IPS DF 4.7 (cell line): ENCODE results near the gene HIPK2.

Experiments
- DNase-seq: peaks from one replicate; pipeline ENCODE4 v3.0.0-alpha.2; 2013; ENCODE audit warnings: low spot score; ENCODE audit errors: extremely low read depth

The HIPK2 gene

GRCh38 chr7:139543801-139544603 lies 233.8 kb downstream of the HIPK2 start:
- no peak for DNase-seq

- no peak for DNase-seq
These were observed 235.3 kb downstream of the HIPK2 start for GRCh38 chr7:139542308-139543151.

GRCh38 chr7:139541600-139542307 lies 236.0 kb downstream of the HIPK2 start:
- DNase-seq = no peak

- DNase-seq = no peak
These were observed 237.6 kb downstream of the HIPK2 start for GRCh38 chr7:139540203-139540602.

GRCh38 chr7:139538881-139539635 lies 238.7 kb downstream of the HIPK2 start:
- DNase-seq = no peak

GRCh38 chr7:139536152-139536551 lies 241.6 kb downstream of the HIPK2 start:
- no peak for DNase-seq

GRCh38 chr7:139534966-139535651 lies 242.7 kb downstream of the HIPK2 start:
- DNase-seq = no peak

GRCh38 chr7:139534096-139534495 lies 243.7 kb downstream of the HIPK2 start:
- no peak for DNase-seq

GRCh38 chr7:139532636-139533155 lies 245.1 kb downstream of the HIPK2 start:
- DNase-seq = no peak

- no peak for DNase-seq
These were observed 246.7 kb downstream of the HIPK2 start for GRCh38 chr7:139531094-139531493.

- no peak for DNase-seq
These were observed 250.9 kb downstream of the HIPK2 start for GRCh38 chr7:139526578-139527544.

- no peak for DNase-seq
These were observed 252.0 kb downstream of the HIPK2 start for GRCh38 chr7:139525750-139526149.

GRCh38 chr7:139525239-139525638 lies 252.6 kb downstream of the HIPK2 start:
- DNase-seq = no peak

- DNase-seq = no peak
These were observed 253.6 kb downstream of the HIPK2 start for GRCh38 chr7:139523968-139524815.

- no peak for DNase-seq
These were observed 254.4 kb downstream of the HIPK2 start, which contains the start of gene CLEC2L for GRCh38 chr7:139523199-139523941. TSS of gene CLEC2L (plus strand) at chr7:139523685. CDS start at chr7:139523928, 243 bp downstream.

- no peak for DNase-seq
These were observed 255.0 kb downstream of the HIPK2 start for GRCh38 chr7:139522830-139523198.

- DNase-seq = no peak
These were observed 256.4 kb downstream of the HIPK2 start for GRCh38 chr7:139521439-139521838.
